Large intestine (tissue), 3 donors: Measurements from ENCODE around the gene ZMYND8. TPM values are rescaled to one million over a fixed set of nuclear protein-coding genes. Genes with fewer than 3 reads are reported as not detected.
A peak's percentile ranks its signal among the peaks of the same experiment; 100 is the strongest.

ENCODE experiments used
- DNase-seq, 2 donors: peaks; one replicate each; pipeline versions ENCODE4 v3.0.0 to v3.0.0-alpha.2; 2013
- H3K27ac ChIP-seq: one replicate; pipeline ENCODE4 v1.5.1; 2013; ENCODE audit warnings: low read length
- H3K27me3 ChIP-seq: 2 replicates; pipeline ENCODE4 v1.6.1; 2013; ENCODE audit warnings: low read length; ENCODE audit not compliant: control insufficient read depth, insufficient read depth
- H3K36me3 ChIP-seq: 2 replicates; pipeline ENCODE4 v1.6.1; 2013; ENCODE audit warnings: low read length; ENCODE audit not compliant: control insufficient read depth, insufficient read depth
- H3K4me1 ChIP-seq: one replicate; pipeline ENCODE4 v1.6.1; 2013; ENCODE audit warnings: low read length; ENCODE audit not compliant: control insufficient read depth, insufficient read depth
- H3K4me3 ChIP-seq: one replicate; pipeline ENCODE4 v1.5.1; 2013; ENCODE audit warnings: low read length
- H3K9me3 ChIP-seq: one replicate; pipeline ENCODE4 v1.6.1; 2013; ENCODE audit warnings: mild to moderate bottlenecking, low read depth, low read length, moderate library complexity; ENCODE audit not compliant: control insufficient read depth
- WGBS: methylation state at CpG from one replicate; pipeline ENCODE4 v1.1.5; 2013; ENCODE audit warnings: low lambda C conversion rate; ENCODE audit not compliant: insufficient coverage; 5-methylcytosine and 5-hydroxymethylcytosine counted together
- polyA plus RNA-seq: library from polyadenylated mRNA; unstranded; fragments of 120-200 nt; gene quantifications from one replicate; pipeline ENCODE4 v1.2.1, GENCODE V29; 2013

The ZMYND8 gene
- polyA plus RNA-seq, 1 donor, result 25.5 TPM

- H3K27me3 ChIP-seq, result no peaks in the 10 kb centered on the region
- H3K36me3 ChIP-seq, result peaks cover 41% of the 10 kb centered on the region
- H3K9me3 ChIP-seq, result no peaks in the 10 kb centered on the region
- H3K4me3 ChIP-seq, result no peak overlapping the region
- H3K27ac ChIP-seq, result no peak overlapping the region
- no peak for DNase-seq
- no CpG with 5 or more reads among the region's 7 CpGs for WGBS
- H3K4me1 ChIP-seq, result peaks cover 15% of the 10 kb centered on the region
Observed at GRCh38 chr20:47306755-47307370, 49.6 kb downstream of the ZMYND8 start.

- Histone ChIP-seq H3K27ac (no peak overlapping the region), H3K27me3 (no peaks in the 10 kb centered on the region), H3K36me3 (peaks cover 38% of the 10 kb centered on the region)
Observed at GRCh38 chr20:47306095-47306494, 50.4 kb downstream of the ZMYND8 start.

GRCh38 chr20:47305667-47306066, 50.8 kb downstream of the ZMYND8 start:
- H3K27me3 ChIP-seq, result no peaks in the 10 kb centered on the region
- H3K36me3 ChIP-seq, result peaks cover 37% of the 10 kb centered on the region
- H3K4me1 ChIP-seq, result peaks cover 15% of the 10 kb centered on the region
- H3K9me3 ChIP-seq, result no peaks in the 10 kb centered on the region
- H3K27ac ChIP-seq, result no peak overlapping the region
- no peak for DNase-seq
- no CpG with 5 or more reads among the region's 4 CpGs for WGBS
- H3K4me3 ChIP-seq, result no peak overlapping the region

More at GRCh38 chr20:47306095-47306494, 50.4 kb downstream of the ZMYND8 start:
- peaks cover 15% of the 10 kb centered on the region for H3K4me1 ChIP-seq
- DNase-seq, result no peak
- WGBS, result 93% methylated on average over 3 of the region's 8 CpGs
- no peaks in the 10 kb centered on the region for H3K9me3 ChIP-seq
- no peak overlapping the region for H3K4me3 ChIP-seq

GRCh38 chr20:47304287-47304686, 52.2 kb downstream of the ZMYND8 start:
- WGBS, result no CpG with 5 or more reads among the region's 3 CpGs
- Histone ChIP-seq H3K9me3 (no peaks in the 10 kb centered on the region), H3K27ac (peak overlapping the region; percentile 44), H3K27me3 (no peaks in the 10 kb centered on the region), H3K4me1 (peaks cover 15% of the 10 kb centered on the region), H3K4me3 (no peak overlapping the region), H3K36me3 (peaks cover 34% of the 10 kb centered on the region)
- peak in 1 of 2 donors; percentile 51 for DNase-seq

- Histone ChIP-seq H3K36me3 (peaks cover 33% of the 10 kb centered on the region), H3K4me1 (peaks cover 15% of the 10 kb centered on the region), H3K27me3 (no peaks in the 10 kb centered on the region), H3K9me3 (no peaks in the 10 kb centered on the region), H3K4me3 (no peak overlapping the region), H3K27ac (peak overlapping the region; percentile 44)
- no CpG with 5 or more reads among the region's 2 CpGs for WGBS
- DNase-seq, result no peak
Observed at GRCh38 chr20:47303736-47304135, 52.8 kb downstream of the ZMYND8 start.

- H3K27me3 ChIP-seq, result no peaks in the 10 kb centered on the region
- WGBS, result 100% methylated on average over 2 of the region's 4 CpGs
- peaks cover 46% of the 10 kb centered on the region for H3K36me3 ChIP-seq
- H3K9me3 ChIP-seq, result no peaks in the 10 kb centered on the region
- H3K27ac ChIP-seq, result no peak overlapping the region
- no peak for DNase-seq
- no peak overlapping the region for H3K4me3 ChIP-seq
- peaks cover 15% of the 10 kb centered on the region for H3K4me1 ChIP-seq
Observed at GRCh38 chr20:47300071-47300470, 56.4 kb downstream of the ZMYND8 start.

- WGBS, result no CpG with 5 or more reads among the region's 8 CpGs
- Histone ChIP-seq H3K4me1 (peaks cover 2% of the 10 kb centered on the region), H3K9me3 (no peaks in the 10 kb centered on the region), H3K27me3 (no peaks in the 10 kb centered on the region), H3K27ac (no peak overlapping the region), H3K36me3 (peaks cover 56% of the 10 kb centered on the region), H3K4me3 (no peak overlapping the region)
- DNase-seq, result no peak
Observed at GRCh38 chr20:47298624-47299023, 57.9 kb downstream of the ZMYND8 start.

GRCh38 chr20:47297746-47298145, 58.8 kb downstream of the ZMYND8 start:
- no peaks in the 10 kb centered on the region for H3K9me3 ChIP-seq
- H3K4me1 ChIP-seq, result no peaks in the 10 kb centered on the region
- H3K27ac ChIP-seq, result no peak overlapping the region
- no CpG with 5 or more reads among the region's 4 CpGs for WGBS
- H3K36me3 ChIP-seq, result peaks cover 61% of the 10 kb centered on the region
- H3K4me3 ChIP-seq, result no peak overlapping the region
- DNase-seq, result no peak
- H3K27me3 ChIP-seq, result no peaks in the 10 kb centered on the region

GRCh38 chr20:47296950-47297349, 59.5 kb downstream of the ZMYND8 start:
- no peak for DNase-seq
- Histone ChIP-seq H3K27me3 (no peaks in the 10 kb centered on the region), H3K27ac (no peak overlapping the region), H3K9me3 (no peaks in the 10 kb centered on the region), H3K4me3 (no peak overlapping the region), H3K4me1 (no peaks in the 10 kb centered on the region), H3K36me3 (peaks cover 65% of the 10 kb centered on the region)
- 64% methylated on average over 2 of the region's 6 CpGs for WGBS

GRCh38 chr20:47295921-47296426, 60.5 kb downstream of the ZMYND8 start:
- H3K4me1 ChIP-seq, result no peaks in the 10 kb centered on the region
- H3K27me3 ChIP-seq, result no peaks in the 10 kb centered on the region
- no CpG with 5 or more reads among the region's 6 CpGs for WGBS
- H3K4me3 ChIP-seq, result no peak overlapping the region
- H3K36me3 ChIP-seq, result peaks cover 74% of the 10 kb centered on the region
- no peak for DNase-seq
- no peaks in the 10 kb centered on the region for H3K9me3 ChIP-seq
- no peak overlapping the region for H3K27ac ChIP-seq
